ENCODE measurements around the gene IL33. TPM values are rescaled to one million over a fixed set of nuclear protein-coding genes. Genes with fewer than 3 reads are reported as not detected.

Gene IL33
- total RNA-seq, 2 donors from 2014 or later: 5.0 to 16.4 TPM

DNA sequence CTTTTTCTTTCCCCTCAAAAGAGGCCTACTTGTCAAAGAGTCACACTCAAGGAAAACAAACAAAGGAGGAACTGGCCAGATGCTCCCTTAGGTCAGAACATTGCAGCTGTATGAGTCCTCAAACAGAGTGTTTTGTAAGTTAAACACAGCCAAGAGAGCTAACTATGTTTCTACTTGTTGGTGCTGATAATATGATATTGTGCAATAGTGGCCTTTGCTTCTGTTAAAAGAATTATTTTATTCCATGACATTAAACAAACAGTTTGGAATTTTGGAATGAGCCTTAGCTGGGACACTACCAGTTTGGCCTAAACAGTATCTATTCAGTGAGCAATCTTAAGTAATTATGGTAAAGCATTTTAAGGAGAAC lies 56.6 kb downstream of the IL33 start:
- DNase-seq: no peak

DNA sequence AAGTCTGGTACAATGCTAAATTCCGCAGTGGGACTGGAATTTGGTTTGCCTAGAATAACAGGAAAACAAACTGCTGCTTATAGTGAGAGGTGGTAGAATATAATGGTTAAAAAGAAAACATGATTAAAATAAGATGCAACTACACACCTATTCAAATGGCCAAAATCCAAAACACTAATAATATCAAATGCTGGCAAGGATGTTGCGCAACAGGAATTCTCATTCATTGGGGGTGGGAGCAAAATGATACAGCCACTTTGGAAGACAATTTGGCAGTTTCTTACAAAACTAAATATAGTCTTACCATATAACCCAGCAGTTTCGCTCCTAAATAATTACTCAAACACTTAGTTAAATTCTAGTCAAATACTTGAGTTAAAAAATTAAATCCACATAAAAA lies 61.8 kb downstream of the IL33 start:
- Histone ChIP-seq H3K27me3 (no peaks in the 10 kb centered on the region), H3K4me3 (no peak overlapping the region), H3K36me3 (no peaks in the 10 kb centered on the region), H3K9me3 (no peaks in the 10 kb centered on the region), H3K4me1 (no peaks in the 10 kb centered on the region), H3K27ac (no peak overlapping the region), H3K9ac (ENCODE audit: low read depth in 2 of 2, low read length in 2 of 2) (no peak overlapping the region)
- no peak for DNase-seq
- TF ChIP-seq CTCF (IDR thresholded peaks at IDR 0.05): no peak
- intact Hi-C loops (cut with DNase I): no loop called here

More for the DNA sequence above, 56.6 kb downstream of the IL33 start:
- H3K4me1 ChIP-seq: no peaks in the 10 kb centered on the region
- no peaks in the 10 kb centered on the region for H3K36me3 ChIP-seq
- H3K27me3 ChIP-seq: no peaks in the 10 kb centered on the region
- H3K9ac ChIP-seq (ENCODE audit: low read depth in 2 of 2, low read length in 2 of 2): no peak overlapping the region
- H3K9me3 ChIP-seq: no peaks in the 10 kb centered on the region
- intact Hi-C loops (cut with DNase I): no loop called here
- H3K27ac ChIP-seq: no peak overlapping the region
- no peak overlapping the region for H3K4me3 ChIP-seq
- TF ChIP-seq CTCF (IDR thresholded peaks at IDR 0.05): no peak

DNA sequence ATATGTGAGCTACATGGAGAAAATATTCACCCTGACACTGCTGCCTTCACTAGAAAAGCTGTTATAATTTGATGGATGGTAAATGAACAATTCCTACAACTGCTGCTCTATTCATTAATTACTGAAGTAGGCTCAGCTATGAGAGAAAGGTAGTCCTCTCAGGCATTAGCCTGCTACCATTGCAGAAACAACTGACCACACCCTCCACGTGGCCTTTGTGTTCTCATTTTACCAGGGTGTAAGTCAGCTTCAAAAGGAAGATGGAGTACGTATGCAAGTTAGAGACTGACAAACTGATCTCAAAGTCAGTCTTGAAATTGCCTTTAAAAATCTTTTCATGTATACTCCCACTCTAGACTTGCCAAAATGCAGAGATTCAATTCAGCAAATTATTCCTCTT lies 86.3 kb downstream of the IL33 start:
- no peaks in the 10 kb centered on the region for H3K27me3 ChIP-seq
- H3K4me1 ChIP-seq: no peaks in the 10 kb centered on the region
- no peak overlapping the region for H3K9ac ChIP-seq (ENCODE audit: low read depth in 2 of 2, low read length in 2 of 2)
- intact Hi-C loops (cut with DNase I): no loop called here
- H3K4me3 ChIP-seq: no peak overlapping the region
- TF ChIP-seq CTCF (IDR thresholded peaks at IDR 0.05): no peak
- no peaks in the 10 kb centered on the region for H3K9me3 ChIP-seq
- H3K27ac ChIP-seq: no peak overlapping the region
- H3K36me3 ChIP-seq: no peaks in the 10 kb centered on the region
- DNase-seq: no peak

GRCh38 chr9:6302417-6302816 lies 86.8 kb downstream of the IL33 start:
- H3K36me3 ChIP-seq: no peaks in the 10 kb centered on the region
- H3K27me3 ChIP-seq: no peaks in the 10 kb centered on the region
- H3K4me1 ChIP-seq: no peaks in the 10 kb centered on the region
- DNase-seq: no peak
- no peak overlapping the region for H3K9ac ChIP-seq (ENCODE audit: low read depth in 2 of 2, low read length in 2 of 2)
- H3K9me3 ChIP-seq: no peaks in the 10 kb centered on the region
- no peak overlapping the region for H3K4me3 ChIP-seq
- no peak overlapping the region for H3K27ac ChIP-seq
- intact Hi-C loops (cut with DNase I): no loop called here
- no peak for TF ChIP-seq CTCF (IDR thresholded peaks at IDR 0.05)

DNA sequence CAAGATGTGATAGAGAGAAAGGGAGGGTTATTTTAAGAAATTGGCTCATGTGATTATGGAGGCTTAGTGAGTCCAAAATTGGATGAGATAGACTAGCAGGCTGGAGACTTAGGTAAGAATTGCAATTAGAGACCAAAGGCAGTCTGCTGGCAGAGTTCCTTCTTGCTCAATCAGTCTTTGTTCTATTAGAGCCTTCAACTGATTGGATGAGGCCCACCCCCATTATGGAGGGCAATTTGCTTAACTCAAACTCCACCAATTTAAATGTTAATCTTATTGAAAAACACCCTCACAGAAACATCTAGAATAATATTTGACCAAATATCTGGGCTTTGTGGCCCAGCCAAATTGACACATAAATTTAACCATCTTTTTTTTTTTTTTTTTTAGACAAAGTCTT lies 88.6 kb downstream of the IL33 start:
- no peak overlapping the region for H3K9ac ChIP-seq (ENCODE audit: low read depth in 2 of 2, low read length in 2 of 2)
- no peaks in the 10 kb centered on the region for H3K36me3 ChIP-seq
- intact Hi-C loops (cut with DNase I): no loop called here
- no peaks in the 10 kb centered on the region for H3K4me1 ChIP-seq
- no peak overlapping the region for H3K27ac ChIP-seq
- H3K9me3 ChIP-seq: no peaks in the 10 kb centered on the region
- no peak for DNase-seq
- no peaks in the 10 kb centered on the region for H3K27me3 ChIP-seq
- no peak overlapping the region for H3K4me3 ChIP-seq
- TF ChIP-seq CTCF (IDR thresholded peaks at IDR 0.05): no peak
